ENCODE data around the gene MYT1.
"Not testable (repeated sequence)": the region's sequence is repeated elsewhere in the genome, so short reads cannot be mapped to it uniquely, and the experiment has no call there.

MYT1 gene

DNA sequence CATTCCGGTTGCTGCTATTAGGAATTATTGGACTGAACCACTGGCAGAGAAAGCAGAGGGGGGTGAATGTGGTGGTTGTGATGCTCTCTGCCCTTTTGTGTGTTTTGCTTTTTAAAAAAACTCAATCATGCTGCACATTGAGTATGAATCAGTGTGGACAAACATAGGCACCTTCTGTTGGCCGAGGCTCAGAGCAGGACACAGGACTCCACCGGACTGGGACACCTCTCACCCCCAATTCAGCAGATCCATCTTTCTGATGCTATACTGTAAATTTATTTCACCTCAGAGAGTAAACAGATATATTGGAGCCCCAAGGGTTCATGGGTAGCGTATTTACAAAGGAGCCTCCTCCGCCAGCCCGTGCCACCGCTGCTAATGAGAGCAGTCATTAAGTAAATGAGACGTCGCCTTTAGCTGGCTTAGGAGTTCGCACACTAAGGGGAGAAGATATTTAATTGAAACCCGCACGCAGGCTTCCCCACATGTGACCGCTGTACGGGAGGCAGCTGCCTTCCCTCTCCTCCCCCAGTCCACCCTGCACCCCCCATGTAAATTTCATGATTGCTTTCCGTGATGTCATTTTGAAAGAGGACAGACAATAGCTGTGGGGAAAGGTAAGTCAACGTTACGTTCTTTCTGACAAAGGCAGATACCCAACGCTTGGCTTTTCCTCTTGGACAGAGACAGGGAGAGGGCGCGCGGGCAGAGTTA is at the start of gene MYT1:
Gene MYT1, plus strand, starts transcription at position 330 of the 714 bp plus-strand sequence. CDS start 34,410 bp downstream, outside the sequence.
- no peak for DNase-seq (ENCODE audit: extremely low read depth in 1 of 2, low read depth in 1 of 2)

DNA sequence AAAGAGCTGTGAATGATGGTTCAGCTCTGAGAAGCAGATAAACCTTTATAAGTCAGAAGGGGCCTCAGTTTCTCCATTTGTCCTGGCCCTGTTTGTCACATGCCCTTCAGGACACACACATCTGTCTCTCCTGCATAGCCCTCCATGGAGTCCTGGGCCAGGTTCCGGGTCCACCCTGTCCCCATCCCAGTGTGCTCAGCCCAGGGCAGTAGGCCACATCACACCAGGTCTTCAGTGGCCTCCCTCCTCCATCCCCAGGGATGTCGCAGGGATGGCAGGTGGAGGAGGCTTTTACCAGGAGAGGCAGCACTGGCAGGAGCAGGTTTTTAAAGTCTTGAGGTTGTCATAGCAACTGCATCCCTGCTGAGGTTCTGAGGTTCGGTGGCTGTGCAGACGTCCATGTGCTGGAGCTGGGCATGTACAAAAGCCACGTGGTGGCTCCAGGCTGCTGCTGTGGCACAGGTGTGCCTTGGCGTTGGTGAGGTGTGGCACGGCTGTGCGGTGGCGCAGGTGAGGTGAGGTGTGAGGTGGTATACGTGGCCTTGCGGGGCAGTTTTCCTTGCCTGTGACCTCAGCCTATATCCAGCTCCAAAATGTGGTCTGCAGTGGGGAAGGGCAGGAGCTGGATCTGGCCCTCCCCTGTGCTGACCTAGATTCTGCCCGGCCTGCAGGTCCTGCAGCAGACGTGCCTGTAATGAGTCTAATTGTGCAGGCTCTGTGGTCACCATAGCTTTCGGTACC is 48.9 kb upstream of the MYT1 start:
- DNase-seq (ENCODE audit: extremely low read depth in 1 of 2, low read depth in 1 of 2), result no peak

DNA sequence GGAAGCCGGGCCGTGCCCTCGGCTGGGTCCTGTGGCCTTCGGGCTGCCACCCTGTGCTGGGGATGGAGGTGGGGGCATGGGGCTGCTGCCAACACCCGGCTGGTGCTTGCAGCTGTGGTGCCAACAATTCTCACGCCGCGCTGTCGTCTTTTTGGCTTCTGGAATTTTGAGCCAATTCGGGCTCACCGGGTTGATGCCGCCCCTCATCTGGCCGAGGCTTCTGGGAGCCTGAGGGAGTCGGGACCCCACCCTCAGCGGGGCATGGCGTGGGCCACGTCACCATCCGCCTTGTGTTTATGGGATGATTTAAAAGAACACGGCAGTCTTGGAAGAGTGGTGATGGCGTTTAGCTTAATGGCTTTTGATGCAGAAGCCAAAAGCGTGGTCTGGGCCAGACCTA is 48.2 kb upstream of the MYT1 start:
- no peak for DNase-seq (ENCODE audit: extremely low read depth in 1 of 2, low read depth in 1 of 2)

DNA sequence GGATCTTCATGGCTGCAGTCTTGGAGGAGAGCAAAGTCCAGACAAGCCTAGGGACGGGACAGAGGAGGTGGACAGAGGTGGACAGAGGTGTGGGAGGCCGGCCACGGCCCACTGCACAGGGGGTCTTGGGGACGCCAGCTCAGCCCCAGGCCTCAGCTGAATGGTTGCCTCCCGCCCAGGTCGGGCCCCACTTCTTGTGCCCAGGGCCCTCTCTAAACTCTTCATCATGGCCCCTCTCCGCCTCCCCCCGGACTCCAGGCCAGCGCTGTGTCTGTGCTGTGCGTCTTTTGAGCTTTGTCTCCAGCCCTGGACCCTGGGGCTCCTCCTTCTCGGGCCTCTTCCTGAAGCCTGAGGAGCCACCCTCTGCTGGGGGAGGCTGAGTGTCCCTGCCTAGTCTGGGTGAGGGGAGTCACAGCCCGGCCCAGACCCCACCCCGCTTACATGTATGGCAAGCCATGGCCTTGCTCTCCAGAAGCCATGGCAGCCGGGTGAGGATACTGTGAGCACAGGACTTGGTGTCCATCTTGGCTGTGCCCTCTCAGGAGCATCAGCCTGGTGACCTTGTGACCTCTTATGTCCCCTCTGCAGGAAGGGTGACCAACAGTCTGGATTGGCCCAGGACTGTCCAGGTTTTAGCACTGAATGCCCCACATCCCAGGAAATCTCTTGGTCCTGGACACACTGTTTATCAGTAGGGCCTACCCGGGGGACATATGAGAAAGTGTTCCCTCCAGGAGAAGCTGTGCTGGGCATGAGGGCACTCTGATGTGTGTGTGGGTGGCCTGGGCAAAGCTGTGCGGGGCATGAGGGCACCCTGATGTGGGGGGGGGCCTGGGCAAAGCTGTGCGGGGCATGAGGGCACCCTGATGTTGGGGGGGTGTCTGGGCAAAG is 47.5 kb upstream of the MYT1 start:
- no peak for DNase-seq (ENCODE audit: extremely low read depth in 1 of 2, low read depth in 1 of 2)

DNA sequence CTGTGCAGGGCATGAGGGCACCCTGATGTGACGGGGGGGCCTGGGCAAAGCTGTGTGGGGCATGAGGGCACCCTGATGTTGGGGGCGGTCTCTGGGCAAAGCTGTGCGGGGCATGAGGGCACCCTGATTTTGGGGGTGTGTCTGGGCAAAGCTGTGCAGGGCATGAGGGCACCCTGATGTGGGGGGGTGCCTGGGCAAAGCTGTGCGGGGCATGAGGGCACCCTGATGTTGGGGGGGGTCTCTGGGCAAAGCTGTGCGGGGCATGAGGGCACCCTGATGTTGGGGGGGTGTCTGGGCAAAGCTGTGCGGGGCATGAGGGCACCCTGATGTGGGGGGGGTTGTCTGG is 46.8 kb upstream of the MYT1 start:
- not testable (repeated sequence) for DNase-seq (ENCODE audit: extremely low read depth in 1 of 2, low read depth in 1 of 2)

DNA sequence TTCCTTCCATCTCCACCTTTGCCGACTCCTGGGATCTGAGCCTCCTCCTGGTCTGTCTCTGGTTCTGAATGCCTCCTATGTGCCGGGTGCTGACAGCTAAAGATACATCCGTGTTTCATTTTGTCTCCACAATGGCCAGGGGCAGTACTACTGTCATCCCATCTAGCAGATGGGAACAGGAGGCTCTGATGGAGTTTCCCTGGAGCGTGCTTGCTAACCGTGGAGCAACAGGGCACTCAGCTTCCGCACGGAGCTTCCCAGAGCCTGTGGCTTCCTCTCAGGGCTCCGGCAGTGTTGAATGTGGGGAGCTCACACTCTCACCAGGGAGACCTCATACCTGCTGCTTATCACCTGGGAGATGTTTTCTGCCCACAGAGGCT is 45.0 kb upstream of the MYT1 start:
- DNase-seq (ENCODE audit: extremely low read depth in 1 of 2, low read depth in 1 of 2), result no peak

DNA sequence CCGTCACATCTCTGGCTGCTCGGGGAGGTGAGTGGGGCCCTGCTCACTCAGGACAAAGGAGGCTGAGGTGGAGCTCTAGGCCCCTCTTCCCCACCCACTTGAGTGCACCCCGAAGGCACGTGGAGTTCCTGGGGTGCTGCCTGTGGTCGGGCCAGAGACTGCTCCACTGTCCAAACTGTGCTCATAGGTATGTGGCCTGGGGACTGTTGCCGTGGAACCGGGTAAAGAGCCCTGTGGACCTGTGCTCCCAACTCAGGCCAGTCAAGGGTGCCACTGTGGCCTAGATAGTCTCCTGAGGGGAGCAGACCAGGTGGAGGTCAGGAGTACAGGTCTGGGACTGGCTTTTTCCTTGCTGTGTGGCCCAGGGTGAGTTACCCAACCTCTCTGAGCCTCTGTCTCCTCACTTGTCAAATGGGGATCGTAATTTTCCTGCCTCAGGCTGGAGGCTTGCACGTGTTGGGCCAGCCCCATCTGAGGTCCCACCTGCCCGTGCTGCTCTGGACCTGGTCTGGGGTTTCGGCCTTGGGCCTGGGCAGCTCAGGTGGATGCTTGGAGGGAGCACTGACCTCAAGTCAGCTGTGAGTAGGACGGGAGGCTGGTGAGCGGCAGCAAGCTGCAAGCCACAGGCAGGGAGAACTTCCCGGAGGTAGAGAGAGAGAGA is 44.4 kb upstream of the MYT1 start:
- DNase-seq (ENCODE audit: extremely low read depth in 1 of 2, low read depth in 1 of 2), result no peak

DNA sequence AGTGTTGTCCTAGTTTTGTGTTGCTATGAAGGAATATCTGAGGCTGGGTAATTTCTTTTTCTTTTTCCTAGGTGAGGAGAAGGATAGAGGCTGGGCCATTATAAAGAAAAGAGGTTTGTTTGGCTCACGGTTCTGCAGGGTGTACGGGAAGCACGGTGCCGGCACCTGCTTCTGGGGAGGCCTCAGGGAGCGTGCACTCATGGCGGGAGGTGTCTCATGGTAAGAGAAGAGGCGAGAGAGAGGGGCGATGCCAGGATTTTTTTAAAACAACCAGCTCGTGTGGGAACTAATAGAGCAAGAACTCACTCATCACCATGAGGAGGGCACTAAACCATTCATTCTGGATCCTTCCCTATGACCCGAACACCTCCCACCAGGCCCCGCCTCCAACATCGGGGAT is 42.7 kb upstream of the MYT1 start:
- DNase-seq (ENCODE audit: extremely low read depth in 1 of 2, low read depth in 1 of 2), result no peak

DNA sequence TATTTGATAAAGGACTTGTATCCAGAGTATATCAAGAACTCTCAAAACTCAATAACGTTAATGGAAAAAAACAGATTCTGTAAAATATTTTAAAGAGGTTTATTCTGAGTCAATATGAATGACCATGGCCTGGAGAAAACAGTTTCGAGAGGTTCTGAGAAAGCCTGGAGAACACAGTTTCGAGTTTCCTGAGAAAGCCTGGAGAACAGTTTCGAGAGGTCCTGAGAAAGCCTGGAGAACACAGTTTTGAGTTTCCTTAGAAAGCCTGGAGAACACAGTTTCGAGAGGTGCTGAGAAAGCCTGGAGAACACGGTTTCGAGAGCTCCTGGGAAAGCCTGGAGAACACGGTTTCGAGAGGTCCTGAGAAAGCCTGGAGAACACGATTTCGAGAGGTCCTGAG is 41.3 kb upstream of the MYT1 start:
- DNase-seq (ENCODE audit: extremely low read depth in 1 of 2, low read depth in 1 of 2), result not testable (repeated sequence)

DNA sequence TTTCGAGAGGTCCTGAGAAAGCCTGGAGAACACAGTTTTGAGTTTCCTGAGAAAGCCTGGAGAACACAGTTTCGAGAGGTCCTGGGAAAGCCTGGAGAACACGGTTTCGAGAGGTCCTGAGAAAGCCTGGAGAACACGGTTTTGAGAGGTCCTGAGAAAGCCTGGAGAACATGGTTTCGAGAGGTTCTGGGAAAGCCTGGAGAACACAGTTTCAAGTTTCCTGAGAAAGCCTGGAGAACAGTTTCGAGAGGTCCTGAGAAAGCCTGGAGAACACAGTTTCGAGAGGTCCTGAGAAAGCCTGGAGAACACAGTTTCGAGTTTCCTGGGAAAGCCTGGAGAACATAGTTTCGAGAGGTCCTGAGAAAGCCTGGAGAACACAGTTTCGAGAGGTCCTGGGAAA is 40.7 kb upstream of the MYT1 start:
- not testable (repeated sequence) for DNase-seq (ENCODE audit: extremely low read depth in 1 of 2, low read depth in 1 of 2)

DNA sequence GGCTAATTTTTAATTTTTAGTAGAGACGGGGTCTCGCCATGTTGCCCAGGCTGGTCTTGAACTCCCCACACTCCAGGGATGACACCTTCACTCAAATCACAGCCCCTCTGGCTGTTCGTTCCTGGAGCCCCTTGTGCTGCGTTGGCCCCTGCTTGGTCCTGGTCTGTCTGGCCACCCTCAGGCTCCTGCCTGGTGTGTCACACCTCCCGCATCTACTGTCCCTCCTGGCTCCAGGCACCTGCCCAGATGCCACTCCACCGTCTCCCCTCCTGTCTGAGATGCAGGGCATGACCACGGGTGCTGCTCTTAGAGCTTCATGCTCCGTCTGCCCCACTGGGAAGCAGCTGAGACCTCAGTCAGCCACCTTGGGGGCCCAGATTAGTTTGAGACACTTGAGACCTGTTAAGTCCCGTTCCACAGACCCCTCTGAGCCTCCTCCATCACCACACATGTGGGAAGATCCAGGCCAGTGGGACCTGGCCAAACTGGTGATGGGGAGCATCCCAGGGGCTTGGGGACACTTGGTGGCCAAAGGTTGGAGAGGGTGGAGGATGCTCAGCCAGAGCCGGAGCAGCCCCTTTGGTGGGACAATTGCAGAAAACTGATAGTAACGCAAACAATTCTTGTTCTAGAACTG is 35.0 kb upstream of the MYT1 start:
- no peak for DNase-seq (ENCODE audit: extremely low read depth in 1 of 2, low read depth in 1 of 2)

DNA sequence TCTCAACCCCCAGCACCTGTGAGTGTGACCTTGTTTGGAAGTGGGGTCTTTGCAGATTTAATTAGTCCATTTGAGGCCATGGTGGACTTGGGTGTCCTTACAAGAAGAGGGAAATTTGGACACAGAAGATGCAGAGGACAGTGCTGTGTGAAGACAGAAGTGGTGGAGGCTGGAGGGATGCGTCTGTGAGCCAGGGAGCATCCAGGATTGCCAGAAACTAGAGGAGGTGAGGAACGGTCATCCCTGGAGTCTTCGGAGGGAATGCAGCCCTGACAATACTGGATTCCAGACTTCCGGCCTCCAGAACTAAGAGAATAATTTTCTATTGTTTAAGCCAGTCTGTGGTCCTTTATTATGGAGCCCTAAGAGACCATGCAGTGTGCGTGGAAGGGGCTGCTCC is 34.0 kb upstream of the MYT1 start:
- no peak for DNase-seq (ENCODE audit: extremely low read depth in 1 of 2, low read depth in 1 of 2)

DNA sequence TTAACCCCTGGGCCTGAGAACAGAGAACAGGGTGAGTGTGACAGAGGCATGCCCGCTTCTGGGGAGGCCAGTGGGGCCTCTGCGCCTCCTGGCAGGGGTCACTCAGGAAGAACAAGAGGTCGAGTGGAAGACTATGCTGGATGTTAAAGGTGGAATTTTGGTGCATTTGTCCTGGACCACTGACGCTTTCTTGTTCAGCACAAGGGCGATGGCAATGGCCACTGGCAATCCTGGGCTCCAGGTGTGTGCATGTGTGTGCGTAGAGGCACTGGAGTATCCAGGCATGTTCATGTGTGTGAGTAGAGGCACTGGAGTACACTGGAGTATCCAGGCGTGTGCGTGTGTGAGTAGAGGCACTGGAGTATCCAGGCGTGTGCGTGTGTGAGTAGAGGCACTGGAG is 33.4 kb upstream of the MYT1 start:
- DNase-seq (ENCODE audit: extremely low read depth in 1 of 2, low read depth in 1 of 2), result no peak

DNA sequence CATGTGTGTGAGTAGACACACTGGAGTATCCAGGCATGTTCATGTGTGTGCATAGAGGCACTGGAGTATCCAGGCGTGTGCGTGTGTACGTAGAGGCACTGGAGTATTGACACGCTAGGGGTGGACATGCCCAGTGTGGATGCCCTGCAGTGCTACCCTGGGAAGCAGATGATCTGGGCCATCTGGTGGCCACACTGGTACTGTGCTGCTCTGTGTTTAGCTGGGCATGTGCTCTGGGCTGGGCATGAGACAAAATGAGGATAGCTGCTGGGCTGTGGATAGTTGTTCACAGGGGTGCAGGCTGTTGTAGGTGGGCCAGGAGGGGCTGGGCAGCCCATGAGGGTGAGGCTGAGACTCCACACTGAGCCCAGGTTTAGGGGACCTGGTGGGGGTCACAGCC is 32.8 kb upstream of the MYT1 start:
- no peak for DNase-seq (ENCODE audit: extremely low read depth in 1 of 2, low read depth in 1 of 2)

DNA sequence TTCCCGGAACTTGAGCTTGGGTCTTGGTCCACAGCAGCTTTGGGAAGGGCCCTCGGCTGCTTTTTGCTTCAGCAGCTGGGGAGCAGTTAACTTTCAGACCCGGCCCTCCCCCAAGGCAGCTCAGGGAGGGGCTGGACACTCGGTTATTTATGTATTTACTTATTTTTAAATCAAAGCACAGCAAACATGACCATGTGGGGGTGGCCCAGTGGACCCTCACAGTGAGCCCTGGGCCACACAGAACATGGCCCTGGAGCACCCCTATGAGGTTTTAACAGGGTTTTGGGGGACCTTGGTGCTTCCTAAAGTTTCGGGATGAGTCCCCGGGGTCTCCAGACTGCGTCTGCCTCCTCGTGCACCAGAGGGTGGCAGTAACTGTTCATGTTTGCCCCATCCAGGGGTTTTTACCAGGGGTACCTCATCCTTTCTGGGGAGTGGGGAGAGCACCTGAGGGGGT is 30.3 kb upstream of the MYT1 start:
- DNase-seq (ENCODE audit: extremely low read depth in 1 of 2, low read depth in 1 of 2), result no peak

DNA sequence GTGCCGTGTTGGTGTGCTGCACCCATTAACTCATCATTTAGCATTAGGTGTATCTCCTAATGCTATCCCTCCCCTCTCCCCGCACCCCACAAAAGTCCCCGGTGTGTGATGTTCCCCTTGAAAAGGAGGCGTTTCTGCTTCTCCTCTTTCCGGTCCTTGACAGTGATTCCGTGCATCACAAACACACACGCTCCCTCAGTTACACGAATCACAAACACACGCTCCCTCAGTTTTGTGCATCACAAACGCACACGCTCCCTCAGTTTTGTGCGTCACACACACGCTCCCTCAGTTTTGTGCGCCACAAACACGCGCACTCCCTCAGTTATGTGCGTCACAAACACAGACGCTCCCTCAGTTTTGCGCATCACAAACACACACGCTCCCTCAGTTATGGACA is 29.5 kb upstream of the MYT1 start:
- not testable (repeated sequence) for DNase-seq (ENCODE audit: extremely low read depth in 1 of 2, low read depth in 1 of 2)

DNA sequence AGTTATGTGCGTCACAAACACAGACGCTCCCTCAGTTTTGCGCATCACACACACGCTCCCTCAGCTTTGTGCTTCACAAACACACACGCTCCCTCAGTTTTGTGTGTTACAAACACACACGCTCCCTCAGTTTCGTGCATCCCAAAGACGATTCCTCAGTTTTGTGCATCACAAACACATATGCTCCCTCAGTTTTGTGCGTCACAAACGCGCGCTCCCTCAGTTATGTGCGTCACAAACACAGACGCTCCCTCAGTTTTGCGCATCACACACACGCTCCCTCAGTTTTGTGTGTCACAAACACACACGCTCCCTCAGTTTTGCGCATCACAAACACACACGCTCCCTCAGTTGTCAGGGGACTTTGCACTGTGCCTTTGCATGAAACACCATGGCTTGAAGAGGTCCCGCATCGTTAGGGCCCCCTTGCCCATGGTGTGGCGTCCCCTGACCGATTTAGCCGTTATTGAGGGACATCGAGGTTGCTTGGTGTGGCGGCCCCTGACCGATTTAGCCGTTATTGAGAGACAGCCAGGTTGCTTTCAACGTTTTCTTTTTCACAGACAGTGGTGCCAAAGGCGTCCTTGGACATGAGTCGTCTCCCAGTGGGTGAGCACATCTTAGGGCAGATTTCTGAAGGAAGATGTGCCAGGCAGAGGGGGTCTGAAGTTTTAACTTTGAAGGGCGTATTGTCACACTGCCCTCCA is 28.1 kb upstream of the MYT1 start:
- DNase-seq (ENCODE audit: extremely low read depth in 1 of 2, low read depth in 1 of 2), result no peak

DNA sequence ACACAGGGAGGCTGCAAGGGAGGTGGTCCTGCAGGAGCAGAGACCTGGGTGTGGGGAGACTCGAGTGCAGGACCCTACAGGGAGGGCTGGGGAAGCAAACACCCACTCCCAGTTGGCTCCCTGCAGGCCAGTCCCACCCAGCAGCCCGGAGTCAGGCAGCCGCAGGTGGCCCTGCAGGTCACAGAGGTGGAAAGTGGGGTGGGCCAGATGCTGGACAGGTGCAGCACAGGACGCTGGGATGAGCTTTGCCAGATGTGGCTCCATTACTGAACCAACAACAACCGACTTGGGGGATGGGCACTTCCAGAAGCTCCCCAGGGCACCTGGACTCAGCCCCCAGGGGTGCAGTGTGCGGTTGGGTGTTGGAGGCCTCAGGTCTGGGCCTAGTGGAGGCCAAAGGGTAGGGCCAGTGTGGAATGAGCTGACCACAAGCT is 26.6 kb upstream of the MYT1 start:
- no peak for DNase-seq (ENCODE audit: extremely low read depth in 1 of 2, low read depth in 1 of 2)

DNA sequence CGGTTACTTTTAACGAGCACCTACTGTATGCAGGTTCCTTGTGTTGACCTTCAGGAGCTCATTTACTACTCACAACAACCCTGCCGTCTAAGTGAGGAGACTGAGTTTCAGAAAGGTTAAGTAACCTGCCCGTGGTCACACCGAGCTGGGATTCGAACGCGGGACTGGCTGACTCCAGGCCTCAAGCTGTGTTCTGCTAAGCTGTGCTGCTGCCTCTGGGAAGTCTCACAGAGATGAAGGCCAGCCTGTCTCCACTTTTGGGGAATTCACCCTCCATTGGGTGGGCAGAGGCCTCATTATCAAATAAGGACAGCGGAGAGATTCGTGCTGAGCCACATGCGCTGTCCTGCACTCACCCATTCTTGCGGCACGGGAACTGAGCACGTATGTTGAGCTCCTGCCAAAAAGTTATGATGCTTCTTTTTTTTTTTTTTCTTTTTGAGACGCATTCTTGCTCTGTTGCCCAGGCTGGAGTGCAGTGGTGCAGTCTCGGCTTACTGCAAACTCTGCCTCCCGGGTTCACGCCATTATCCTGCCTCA is 25.9 kb upstream of the MYT1 start:
- no peak for DNase-seq (ENCODE audit: extremely low read depth in 1 of 2, low read depth in 1 of 2)
